Skeletal muscle satellite cell (primary cell): ENCODE results near the gene IGFBPL1. TPM values are rescaled to one million over a fixed set of nuclear protein-coding genes. Genes with fewer than 3 reads are reported as not detected.
A peak's percentile ranks its signal among the peaks of the same experiment; 100 is the strongest.
"Not testable (repeated sequence)": the region's sequence is repeated elsewhere in the genome, so short reads cannot be mapped to it uniquely, and the experiment has no call there.

ENCODE experiments used
- H3K27me3 ChIP-seq: 2 replicates; pipeline ENCODE4 v1.7.0; 2013; ENCODE audit warnings: low read length; ENCODE audit not compliant: control insufficient read depth, insufficient read depth
- H3K36me3 ChIP-seq: 2 replicates; pipeline ENCODE4 v1.7.0; 2013; ENCODE audit warnings: mild to moderate bottlenecking, control low read depth, low read length; ENCODE audit not compliant: insufficient read depth
- H3K4me1 ChIP-seq: 2 replicates; pipeline ENCODE4 v1.7.0; 2013; ENCODE audit warnings: low read length; ENCODE audit not compliant: control insufficient read depth, insufficient read depth
- H3K4me2 ChIP-seq: 2 replicates; pipeline ENCODE4 v1.7.0; 2013; ENCODE audit warnings: mild to moderate bottlenecking, low read length
- H3K4me3 ChIP-seq: 2 replicates; pipeline ENCODE4 v1.7.0; 2013; ENCODE audit warnings: low read length
- H3K9ac ChIP-seq: 2 replicates; pipeline ENCODE4 v1.7.0; 2013; ENCODE audit warnings: mild to moderate bottlenecking, low read depth, low read length, moderate library complexity
- H3K9me3 ChIP-seq: replicated peaks from 2 replicates; pipeline ENCODE4 v1.7.0; 2013; ENCODE audit warnings: mild to moderate bottlenecking, control low read depth, low read length
- total RNA-seq: library from RNA; depleted of rRNA; stranded (reverse); fragments of >200 nt; gene quantifications from 2 replicates; pipeline ENCODE4 v1.2.3, GENCODE V29; 2012; rRNA removed

Gene IGFBPL1
- total RNA-seq, result 1.1 TPM in 1 of 2 replicates, not detected in the other

- peak within 1 kb of the TSS; percentile 49 for H3K9ac ChIP-seq
- H3K4me1 ChIP-seq, result peaks cover 6% of the 10 kb centered on the region
- H3K4me2 ChIP-seq, result peak within 1 kb of the TSS; percentile 87
- H3K27me3 ChIP-seq, result peaks cover 41% of the 10 kb centered on the region
- H3K9me3 ChIP-seq, result no peaks in the 10 kb centered on the region
- H3K4me3 ChIP-seq, result peak within 1 kb of the TSS; percentile 69
- no peaks in the 10 kb centered on the region for H3K36me3 ChIP-seq
Observed at GRCh38 chr9:38423973-38424843, at the start of gene IGFBPL1. IGFBPL1 (minus strand) TSS chr9:38424454; CDS start chr9:38424424, 30 bp downstream.

DNA sequence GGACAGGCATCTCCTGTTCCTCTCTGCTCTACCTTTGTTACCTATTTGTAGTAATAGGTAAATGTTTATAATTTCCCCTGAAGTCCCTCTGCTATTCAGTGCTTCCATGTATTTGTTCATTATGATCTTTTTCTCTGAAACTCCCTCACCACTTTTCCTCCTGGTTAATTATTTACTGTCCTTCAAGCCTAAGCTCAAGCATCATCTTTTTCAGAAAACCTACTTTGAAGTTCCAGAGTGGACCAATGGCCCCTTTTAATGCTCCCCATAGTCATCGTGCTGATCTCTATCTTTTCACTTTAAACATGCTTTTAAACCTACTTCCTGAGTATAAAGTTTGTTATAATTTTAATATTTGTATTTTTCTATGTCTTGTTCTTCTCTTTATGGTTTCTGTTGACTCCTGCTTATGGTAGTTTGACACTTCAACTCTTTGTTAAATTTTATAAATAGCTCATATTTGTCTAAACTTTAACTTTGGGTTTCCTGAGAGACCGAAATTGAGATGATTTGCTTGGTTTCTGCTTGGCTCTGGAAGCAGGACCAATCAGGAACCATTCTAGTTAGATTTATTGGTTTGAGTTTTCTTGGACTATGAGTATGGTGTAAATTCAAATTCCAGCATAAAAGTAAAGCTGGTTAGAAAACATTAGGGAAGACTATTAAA, 48.5 kb upstream of the IGFBPL1 start:
- not testable (repeated sequence) for H3K4me1 ChIP-seq, H3K4me2 ChIP-seq, H3K9me3 ChIP-seq, H3K9ac ChIP-seq, H3K4me3 ChIP-seq, H3K36me3 ChIP-seq
- H3K27me3 ChIP-seq, result peaks cover 19% of the 10 kb centered on the region

GRCh38 chr9:38467404-38467803, 43.1 kb upstream of the IGFBPL1 start:
- Histone ChIP-seq H3K27me3 (peaks cover 28% of the 10 kb centered on the region), H3K4me3 (no peak overlapping the region), H3K4me2 (no peak overlapping the region), H3K9ac (no peak overlapping the region), H3K9me3 (no peaks in the 10 kb centered on the region), H3K4me1 (no peaks in the 10 kb centered on the region), H3K36me3 (no peaks in the 10 kb centered on the region)

DNA sequence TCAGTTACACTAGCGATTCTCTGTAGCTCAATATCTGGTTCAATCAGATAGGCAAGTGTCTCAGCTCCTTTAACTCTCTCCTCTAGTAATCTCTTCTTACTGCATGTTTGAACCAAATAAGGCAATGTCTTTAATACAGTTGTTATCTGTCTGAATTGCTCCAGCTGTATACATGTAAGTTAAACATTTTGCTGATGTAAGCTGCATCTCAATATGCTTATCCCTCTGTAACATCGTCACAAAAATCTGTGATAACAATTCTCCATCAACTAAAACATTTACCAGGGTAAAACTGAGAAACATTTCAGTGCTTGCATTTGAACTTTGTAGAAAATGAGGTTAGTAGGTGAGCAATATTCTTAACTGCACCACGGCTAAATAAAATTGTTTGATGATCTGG, 29.6 kb upstream of the IGFBPL1 start:
- peaks cover 6% of the 10 kb centered on the region for H3K9me3 ChIP-seq
- no peak overlapping the region for H3K9ac ChIP-seq
- H3K27me3 ChIP-seq, result peaks cover 34% of the 10 kb centered on the region
- H3K4me2 ChIP-seq, result no peak overlapping the region
- H3K4me1 ChIP-seq, result no peaks in the 10 kb centered on the region
- H3K4me3 ChIP-seq, result no peak overlapping the region
- no peaks in the 10 kb centered on the region for H3K36me3 ChIP-seq

- no peak overlapping the region for H3K4me2 ChIP-seq
- no peak overlapping the region for H3K9ac ChIP-seq
- no peaks in the 10 kb centered on the region for H3K36me3 ChIP-seq
- H3K9me3 ChIP-seq, result peaks cover 6% of the 10 kb centered on the region
- no peaks in the 10 kb centered on the region for H3K4me1 ChIP-seq
- H3K27me3 ChIP-seq, result peaks cover 20% of the 10 kb centered on the region
- H3K4me3 ChIP-seq, result no peak overlapping the region
Observed at GRCh38 chr9:38451162-38451561, 26.9 kb upstream of the IGFBPL1 start.

- H3K9ac ChIP-seq, result no peak overlapping the region
- H3K4me1 ChIP-seq, result peaks cover 11% of the 10 kb centered on the region
- H3K27me3 ChIP-seq, result peaks cover 3% of the 10 kb centered on the region
- no peak overlapping the region for H3K4me3 ChIP-seq
- no peaks in the 10 kb centered on the region for H3K36me3 ChIP-seq
- H3K4me2 ChIP-seq, result no peak overlapping the region
- peaks cover 6% of the 10 kb centered on the region for H3K9me3 ChIP-seq
Observed at GRCh38 chr9:38447703-38448102, 23.4 kb upstream of the IGFBPL1 start.

DNA sequence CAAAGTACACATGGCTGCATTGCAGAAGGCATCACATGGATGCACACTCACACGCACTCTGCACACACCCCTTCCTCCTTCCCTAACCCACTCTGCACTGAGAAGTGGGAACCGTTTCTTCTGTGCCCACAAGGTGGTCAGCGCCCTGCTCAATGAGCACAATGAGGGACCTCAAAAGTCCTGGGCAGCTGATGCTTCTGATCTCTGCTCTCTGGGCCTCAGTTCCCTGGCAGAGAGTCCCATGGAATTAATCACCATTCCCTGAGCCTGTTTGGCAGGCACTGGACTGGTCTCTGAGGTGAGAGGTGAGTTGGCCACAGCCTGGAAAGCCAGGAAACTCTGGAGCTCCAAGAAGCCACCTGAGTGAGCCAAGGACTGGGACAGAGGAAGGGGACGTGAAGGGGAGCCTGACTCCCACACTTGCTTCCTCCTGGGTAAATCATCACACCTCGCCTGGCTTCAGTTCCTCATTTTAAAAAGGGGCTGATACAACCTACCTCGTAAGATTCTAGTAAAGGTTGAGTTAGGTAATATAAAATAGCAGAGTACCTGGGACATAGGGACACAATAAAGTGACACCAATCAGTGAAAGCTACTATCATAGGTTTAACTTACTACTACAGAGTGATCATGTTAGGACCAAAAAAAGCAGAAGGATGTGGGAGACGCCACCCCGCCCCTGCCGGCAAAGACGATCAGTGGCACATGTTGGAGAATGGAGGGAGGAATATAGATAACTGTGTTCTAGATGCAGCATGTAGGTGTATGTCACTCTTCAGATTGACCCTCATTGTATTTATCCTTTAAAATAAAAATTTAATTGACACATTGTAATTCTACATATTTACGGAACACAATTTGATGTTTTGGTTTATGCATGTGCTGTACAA, 21.1 kb upstream of the IGFBPL1 start:
- H3K9me3 ChIP-seq, result no peaks in the 10 kb centered on the region
- peaks cover 11% of the 10 kb centered on the region for H3K4me1 ChIP-seq
- no peak overlapping the region for H3K4me2 ChIP-seq
- no peak overlapping the region for H3K4me3 ChIP-seq
- H3K9ac ChIP-seq, result no peak overlapping the region
- peaks cover 5% of the 10 kb centered on the region for H3K27me3 ChIP-seq
- no peaks in the 10 kb centered on the region for H3K36me3 ChIP-seq

DNA sequence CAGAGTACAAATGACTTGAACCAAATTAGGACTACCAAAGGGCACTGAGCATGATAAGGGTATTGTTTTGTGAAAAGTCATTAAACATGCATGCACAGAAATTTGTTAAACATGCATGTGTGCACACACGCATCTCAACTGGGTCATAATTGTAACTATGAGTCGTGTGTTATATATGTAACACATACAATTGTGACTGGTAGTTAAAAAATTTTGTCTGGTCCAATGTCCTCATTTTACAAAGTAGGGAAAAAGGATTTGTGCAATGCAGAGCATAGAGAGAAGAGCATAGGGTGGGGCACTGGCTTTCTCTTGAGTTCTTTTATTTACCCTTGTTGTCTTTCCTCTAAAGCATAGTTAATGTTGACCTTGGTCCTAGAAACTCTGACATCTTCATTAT, 19.3 kb upstream of the IGFBPL1 start:
- Histone ChIP-seq H3K4me1 (peaks cover 11% of the 10 kb centered on the region), H3K27me3 (peaks cover 5% of the 10 kb centered on the region), H3K4me3 (no peak overlapping the region), H3K36me3 (no peaks in the 10 kb centered on the region), H3K4me2 (no peak overlapping the region), H3K9ac (no peak overlapping the region), H3K9me3 (no peaks in the 10 kb centered on the region)

DNA sequence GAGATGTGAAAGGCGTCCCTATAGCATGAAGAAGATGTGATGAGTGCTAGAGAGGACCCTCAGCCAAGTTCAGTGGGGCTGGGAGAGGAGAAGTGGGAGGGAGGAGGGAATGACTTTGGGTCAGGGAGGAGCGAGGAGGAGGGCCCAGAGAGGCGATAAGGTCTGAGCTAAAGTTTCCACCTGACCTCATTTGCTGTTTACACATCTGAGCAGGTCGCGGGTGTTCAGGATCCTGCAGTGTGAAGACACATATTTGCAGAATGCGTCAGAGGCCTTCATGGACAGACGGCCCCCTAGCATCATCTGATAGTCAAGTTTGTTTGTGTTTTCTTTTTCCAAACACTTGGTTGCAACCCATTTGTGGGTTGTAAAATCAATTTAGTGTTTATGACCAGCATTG, 18.9 kb upstream of the IGFBPL1 start:
- Histone ChIP-seq H3K9ac (no peak overlapping the region), H3K4me2 (no peak overlapping the region), H3K4me3 (no peak overlapping the region), H3K9me3 (no peaks in the 10 kb centered on the region), H3K4me1 (peaks cover 11% of the 10 kb centered on the region), H3K36me3 (no peaks in the 10 kb centered on the region), H3K27me3 (peaks cover 5% of the 10 kb centered on the region)

GRCh38 chr9:38442473-38443096, 18.3 kb upstream of the IGFBPL1 start:
- H3K9ac ChIP-seq, result no peak overlapping the region
- H3K27me3 ChIP-seq, result peaks cover 5% of the 10 kb centered on the region
- no peak overlapping the region for H3K4me3 ChIP-seq
- H3K9me3 ChIP-seq, result no peaks in the 10 kb centered on the region
- no peaks in the 10 kb centered on the region for H3K36me3 ChIP-seq
- no peak overlapping the region for H3K4me2 ChIP-seq
- peaks cover 15% of the 10 kb centered on the region for H3K4me1 ChIP-seq
